GM19025 (cell line): ENCODE measurements around the gene COL4A2.
A peak's percentile ranks its signal among the peaks of the same experiment; 100 is the strongest.
"Not testable (repeated sequence)": the region's sequence is repeated elsewhere in the genome, so short reads cannot be mapped to it uniquely, and the experiment has no call there.

Experiments
- ATAC-seq: cut with Tn5 transposase; IDR thresholded peaks from one replicate; pipeline ENCODE4 v1.9.1; 2021; ENCODE audit warnings: mild to moderate bottlenecking, low read depth, moderate library complexity; ENCODE audit not compliant: unreplicated experiment

The COL4A2 gene

GRCh38 chr13:110521296-110521680, 214.2 kb downstream of the COL4A2 start:
- ATAC-seq: no peak

GRCh38 chr13:110521946-110522345, 214.9 kb downstream of the COL4A2 start:
- ATAC-seq: no peak

- ATAC-seq: no peak
Observed at GRCh38 chr13:110522721-110523120, 215.6 kb downstream of the COL4A2 start.

- ATAC-seq: no peak
Observed at GRCh38 chr13:110523180-110523579, 216.1 kb downstream of the COL4A2 start.

GRCh38 chr13:110523838-110524540, 216.9 kb downstream of the COL4A2 start:
- no peak for ATAC-seq

GRCh38 chr13:110524541-110525257, 217.6 kb downstream of the COL4A2 start:
- ATAC-seq: no peak

- peak; percentile 65 for ATAC-seq
Observed at GRCh38 chr13:110525328-110526319, 218.5 kb downstream of the COL4A2 start.

DNA sequence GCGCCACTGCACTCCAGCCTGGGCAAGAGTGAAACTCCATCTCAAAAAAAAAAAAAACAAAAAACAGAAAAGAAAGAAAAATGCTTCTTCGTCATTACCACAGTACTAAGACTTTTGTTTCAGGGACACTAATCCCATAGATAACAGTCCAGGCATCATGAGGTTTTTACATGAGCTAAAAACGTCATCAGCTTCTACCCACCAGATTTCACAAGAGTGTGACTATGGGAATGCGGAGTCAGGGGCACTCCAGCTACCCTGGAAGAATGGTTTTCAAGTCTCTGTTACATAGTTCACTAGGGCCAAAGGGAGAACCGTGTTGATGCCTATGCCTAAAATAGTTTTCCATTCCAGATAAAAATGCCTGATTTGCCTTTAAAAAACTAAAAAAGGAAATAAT, 221.3 kb downstream of the COL4A2 start:
- ATAC-seq: no peak

- no peak for ATAC-seq
Observed at GRCh38 chr13:110528911-110529310, 221.8 kb downstream of the COL4A2 start.

DNA sequence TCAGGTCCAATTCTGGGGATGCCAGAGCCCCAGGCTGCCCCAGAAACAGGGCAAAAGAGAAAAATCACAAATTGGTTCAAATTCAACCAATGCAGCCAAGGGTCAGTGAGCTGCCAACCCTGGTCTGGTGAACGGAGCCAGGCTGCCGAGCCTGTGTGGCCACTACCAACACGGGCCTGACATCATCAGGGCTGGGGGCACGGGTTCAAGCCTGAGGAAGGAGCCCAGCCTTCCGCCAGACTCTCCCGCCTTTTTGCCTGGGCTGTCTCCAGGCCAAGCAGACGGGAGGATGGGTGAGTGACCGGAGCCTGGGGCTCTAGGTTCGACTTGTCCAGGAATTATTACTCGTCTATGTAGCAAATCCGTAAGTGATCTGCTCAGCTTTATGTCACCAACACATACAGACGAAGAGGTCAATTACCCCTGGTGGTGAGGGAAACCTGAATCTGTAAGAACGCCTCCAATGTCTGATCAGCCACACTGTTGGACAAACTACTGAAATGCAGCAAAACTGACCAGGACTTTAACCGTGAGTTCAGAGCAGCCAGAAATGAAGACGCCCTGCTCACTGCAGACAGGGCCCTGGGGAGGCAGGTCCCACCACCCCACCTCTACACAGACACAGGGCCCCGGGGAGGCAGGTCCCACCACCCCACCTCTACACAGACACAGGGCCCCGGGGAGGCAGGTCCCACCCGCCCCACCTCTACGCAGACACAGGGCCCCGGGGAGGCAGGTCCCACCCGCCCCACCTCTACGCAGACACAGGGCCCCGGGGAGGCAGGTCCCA, 222.6 kb downstream of the COL4A2 start:
- no peak for ATAC-seq

DNA sequence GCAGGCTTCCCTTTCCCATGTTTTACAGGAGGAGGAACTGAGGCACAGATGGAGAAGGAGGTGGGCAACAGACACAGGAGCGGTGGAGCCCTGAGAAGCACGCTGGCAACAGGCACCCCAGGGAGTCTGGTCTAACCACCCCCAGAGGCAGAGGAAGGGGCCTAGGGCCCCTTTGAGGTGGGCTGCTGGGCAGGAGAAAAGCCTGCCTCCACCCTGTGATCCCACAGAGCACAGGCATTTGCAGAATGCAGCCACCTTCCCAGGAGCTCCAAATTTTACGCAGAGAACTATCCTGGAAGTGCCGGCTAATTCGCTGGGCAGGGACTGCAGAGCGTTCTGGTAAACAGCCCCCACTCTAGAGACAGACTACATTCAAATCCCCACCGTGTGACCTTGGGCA, 224.0 kb downstream of the COL4A2 start:
- ATAC-seq: no peak

- ATAC-seq: no peak
Observed at GRCh38 chr13:110531671-110532083, 224.6 kb downstream of the COL4A2 start.

DNA sequence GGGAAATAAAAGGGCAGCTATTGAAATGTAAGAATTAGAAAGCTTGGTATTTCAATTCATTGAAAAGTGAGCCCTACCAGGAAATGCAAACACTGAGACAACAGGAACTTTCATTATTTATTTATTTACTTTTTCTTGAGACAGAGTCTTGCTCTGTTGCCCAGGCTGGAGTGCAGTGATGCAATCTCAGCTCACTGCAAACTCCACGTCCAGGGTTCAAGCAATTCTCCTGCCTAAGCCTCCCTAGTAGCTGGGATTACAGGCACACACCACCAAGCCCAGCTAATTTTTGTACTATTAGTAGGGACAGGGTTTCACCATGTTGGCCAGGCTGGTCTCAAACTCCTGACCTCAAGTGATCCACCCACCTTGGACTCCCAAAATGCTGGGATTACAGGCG, 225.2 kb downstream of the COL4A2 start:
- not testable (repeated sequence) for ATAC-seq

GRCh38 chr13:110533771-110534670, 226.9 kb downstream of the COL4A2 start:
- no peak for ATAC-seq

DNA sequence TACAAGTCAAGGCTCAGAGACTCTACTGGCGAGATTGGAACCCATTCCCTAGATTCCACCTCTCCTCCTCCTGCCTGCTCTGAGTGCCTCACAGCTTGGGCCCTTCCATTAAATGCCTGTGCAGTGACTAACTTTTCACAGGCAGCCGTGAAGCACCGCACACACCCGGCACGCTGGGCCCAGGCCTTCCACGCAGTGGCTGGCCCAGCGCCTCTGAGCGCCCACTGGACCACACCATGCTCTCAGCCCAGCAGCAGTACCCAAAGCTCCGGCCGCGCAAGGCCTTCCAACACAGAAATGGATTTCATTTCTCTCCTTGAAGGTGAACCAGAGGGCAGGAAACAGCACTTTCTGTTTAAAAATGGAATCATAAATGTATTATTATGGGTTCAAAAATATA, 228.4 kb downstream of the COL4A2 start:
- ATAC-seq: no peak

- ATAC-seq: no peak
Observed at GRCh38 chr13:110536006-110536693, 229.1 kb downstream of the COL4A2 start.

GRCh38 chr13:110538632-110539031, 231.5 kb downstream of the COL4A2 start:
- no peak for ATAC-seq

DNA sequence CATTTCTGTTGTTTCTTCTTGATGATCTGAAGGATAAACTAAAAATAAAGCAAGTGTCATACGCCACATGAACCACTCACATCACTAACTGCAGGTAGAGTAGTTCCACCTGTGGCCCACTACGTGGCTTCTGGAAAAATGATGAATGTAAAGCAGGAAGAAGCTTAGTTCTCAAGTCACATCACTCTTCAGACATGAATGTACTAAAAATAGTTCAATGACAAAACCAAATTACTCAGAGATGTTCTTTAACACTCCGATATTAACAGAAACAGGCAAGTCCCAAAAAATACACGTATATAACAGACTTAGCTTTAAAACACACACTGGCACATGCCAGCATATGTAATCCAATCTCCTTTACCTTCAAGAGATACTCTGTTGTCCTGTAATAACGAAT, 232.8 kb downstream of the COL4A2 start:
- ATAC-seq: no peak
